HepG2 (cell line): ENCODE data around the gene SDC3. TPM values are rescaled to one million over a fixed set of nuclear protein-coding genes. Genes with fewer than 3 reads are reported as not detected.

Source experiments
- KIAA2018 ChIP-seq: sonication (generic); formaldehyde crosslinking; IDR thresholded peaks from 2 replicates; pipeline ENCODE4 v1.5.0; 2020; ENCODE audit warnings: mild to moderate bottlenecking, missing genetic modification reagents, borderline replicate concordance
- NR2F6 ChIP-seq, 2 experiments: IDR thresholded peaks; 2 replicates each; pipeline ENCODE4 v1.6.1; 2016; ENCODE audit warnings: antibody characterized with exemption in 1 of 2, mild to moderate bottlenecking in 1 of 2
- ZBTB43 ChIP-seq: sonication (generic); formaldehyde crosslinking; conservative IDR thresholded peaks from 2 replicates; pipeline ENCODE4 v1.4.0; 2020; ENCODE audit warnings: missing genetic modification reagents
- ZNF296 ChIP-seq: sonication (generic); formaldehyde crosslinking; conservative IDR thresholded peaks from 2 replicates; pipeline ENCODE4 v1.5.0; 2020; ENCODE audit warnings: mild to moderate bottlenecking, missing genetic modification reagents
- polyA plus RNA-seq, 8 experiments: library from polyadenylated mRNA; depleted of rRNA in 3 of 8; stranded (reverse) in 7 of 8; unstranded in 1 of 8; fragments of >200 nt; fragmentation: Illumina TruSeq in 4 of 8; extraction: Trizol in 4 of 8; gene quantifications; 2 replicates each; pipeline versions ENCODE4 v1.2.1 to v1.2.3, GENCODE V29; 2011 to 2016; ENCODE audit warnings: low read depth in 4 of 8, missing spikeins in 1 of 8, mixed read lengths in 1 of 8; ENCODE audit not compliant: insufficient read depth in 1 of 8
- total RNA-seq, 5 experiments: library from RNA; depleted of rRNA; stranded (reverse); fragments of >200 nt; fragmentation: Illumina TruSeq; extraction: Trizol; gene quantifications; 2 replicates each; pipeline ENCODE4 v1.2.3, GENCODE V29; 2016; ENCODE audit warnings: low read depth in 1 of 5

The SDC3 gene
- total and polyA plus RNA-seq, 2 of the 13 experiments (the other 11 are each of a cell fraction or from before 2014, with no cell fraction given): 0.49 to 0.84 TPM

- TF ChIP-seq KIAA2018 (CRISPR knock-in tag) (no peak), ZNF296 (CRISPR knock-in tag) (no peak), ZBTB43 (no peak), NR2F6 (IDR thresholded peaks at IDR 0.05) (no peak), NR2F6 (CRISPR knock-in tag; IDR thresholded peaks at IDR 0.05) (peak; percentile 31; the same call in 1 of the 2 replicates)
Measured at GRCh38 chr1:30853350-30853749, 55.2 kb downstream of the SDC3 start (continued).
